ENCODE data around the gene FGF12. TPM values are rescaled to one million over a fixed set of nuclear protein-coding genes. Genes with fewer than 3 reads are reported as not detected.

FGF12 gene
- total RNA-seq, 2 experiments from 2014 or later: not detected

GRCh38 chr3:192216067-192216466 lies 511.3 kb downstream of the FGF12 start:
- Mint-ChIP-seq H3K9me3 (peaks cover 2% of the 10 kb centered on the region), H3K27ac (no peak overlapping the region), H3K36me3 (ENCODE audit: low read depth) (no peaks in the 10 kb centered on the region), H3K27me3 (no peaks in the 10 kb centered on the region), H3K4me3 (no peak overlapping the region), H3K4me1 (ENCODE audit: low read depth) (no peaks in the 10 kb centered on the region)
- ChIA-PET CTCF (no interaction called here), POLR2A (no interaction called here)
- ATAC-seq: no peak
- intact Hi-C loops (cut with micrococcal nuclease): no loop called here
- DNase-seq: no peak
- no peak for TF ChIP-seq CTCF (IDR thresholded peaks at IDR 0.05)

DNA sequence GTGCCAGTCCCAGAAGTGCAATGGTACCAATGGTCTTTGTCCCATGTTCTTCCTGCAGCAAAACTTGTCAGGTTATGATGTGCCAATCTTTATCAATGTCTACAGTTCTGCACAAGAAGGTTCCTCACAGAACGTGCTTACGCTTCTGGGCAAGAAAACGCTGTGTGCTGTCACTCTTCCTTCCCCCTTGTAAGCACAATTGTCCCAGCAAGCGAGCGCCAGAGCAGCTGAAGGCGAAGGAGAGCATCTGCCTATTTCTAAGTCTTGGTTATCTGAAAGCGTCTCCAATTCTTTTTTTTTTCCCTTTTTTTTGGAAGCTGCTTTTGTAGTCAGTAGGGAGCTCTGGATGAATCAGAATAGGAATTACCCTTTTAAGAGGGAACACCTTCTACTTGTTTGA lies 514.4 kb downstream of the FGF12 start:
- DNase-seq (no peak), ATAC-seq (no peak)
- ChIA-PET POLR2A (interaction anchor here (0.6 kb wide), 1 partner anchor 623 kb away, joined by 4 read pairs; no protein-coding TSS in a partner anchor), CTCF (no interaction called here)
- no peak overlapping the region for H3K4me3 Mint-ChIP-seq
- no peaks in the 10 kb centered on the region for H3K36me3 Mint-ChIP-seq (ENCODE audit: low read depth)
- TF ChIP-seq CTCF (IDR thresholded peaks at IDR 0.05): no peak
- no peaks in the 10 kb centered on the region for H3K27me3 Mint-ChIP-seq
- no peak overlapping the region for H3K27ac Mint-ChIP-seq
- intact Hi-C loops (cut with micrococcal nuclease): no loop called here
- no peaks in the 10 kb centered on the region for H3K9me3 Mint-ChIP-seq
- no peaks in the 10 kb centered on the region for H3K4me1 Mint-ChIP-seq (ENCODE audit: low read depth)

DNA sequence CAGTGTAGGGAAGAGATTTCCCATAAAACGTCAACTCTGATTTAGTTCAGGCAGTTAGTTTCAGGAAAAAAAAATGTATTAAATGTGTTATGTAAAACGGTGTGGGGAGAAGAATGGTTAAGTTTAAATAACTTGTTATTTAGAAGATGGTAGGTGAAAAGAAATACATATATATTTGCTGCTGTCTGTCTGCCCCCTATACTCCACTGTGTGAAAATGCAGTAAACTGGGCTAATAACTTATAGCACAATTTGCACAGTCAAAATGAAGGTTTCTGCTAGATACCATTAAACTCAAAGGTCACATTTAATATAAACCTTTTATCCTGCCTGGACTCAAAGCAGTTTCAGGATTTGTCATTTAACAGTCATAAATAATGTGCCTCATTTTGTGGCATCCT lies 515.0 kb downstream of the FGF12 start:
- intact Hi-C loops (cut with micrococcal nuclease): no loop called here
- Mint-ChIP-seq H3K27ac (no peak overlapping the region), H3K9me3 (no peaks in the 10 kb centered on the region), H3K27me3 (no peaks in the 10 kb centered on the region), H3K36me3 (ENCODE audit: low read depth) (no peaks in the 10 kb centered on the region), H3K4me3 (no peak overlapping the region), H3K4me1 (ENCODE audit: low read depth) (no peaks in the 10 kb centered on the region)
- ChIA-PET POLR2A (interaction anchor here (0.6 kb wide), 1 partner anchor 623 kb away, joined by 4 read pairs; no protein-coding TSS in a partner anchor), CTCF (no interaction called here)
- DNase-seq (no peak), ATAC-seq (no peak)
- TF ChIP-seq CTCF (IDR thresholded peaks at IDR 0.05): no peak

- ATAC-seq: no peak
- Mint-ChIP-seq H3K4me1 (ENCODE audit: low read depth) (no peaks in the 10 kb centered on the region), H3K4me3 (no peak overlapping the region), H3K36me3 (ENCODE audit: low read depth) (no peaks in the 10 kb centered on the region), H3K27me3 (no peaks in the 10 kb centered on the region), H3K9me3 (no peaks in the 10 kb centered on the region), H3K27ac (no peak overlapping the region)
- no peak for DNase-seq
- intact Hi-C loops (cut with micrococcal nuclease): no loop called here
- POLR2A ChIA-PET: no interaction called here
- TF ChIP-seq CTCF (IDR thresholded peaks at IDR 0.05): no peak
- CTCF ChIA-PET: no interaction called here
Measured at GRCh38 chr3:192207651-192208050, 519.7 kb downstream of the FGF12 start.

DNA sequence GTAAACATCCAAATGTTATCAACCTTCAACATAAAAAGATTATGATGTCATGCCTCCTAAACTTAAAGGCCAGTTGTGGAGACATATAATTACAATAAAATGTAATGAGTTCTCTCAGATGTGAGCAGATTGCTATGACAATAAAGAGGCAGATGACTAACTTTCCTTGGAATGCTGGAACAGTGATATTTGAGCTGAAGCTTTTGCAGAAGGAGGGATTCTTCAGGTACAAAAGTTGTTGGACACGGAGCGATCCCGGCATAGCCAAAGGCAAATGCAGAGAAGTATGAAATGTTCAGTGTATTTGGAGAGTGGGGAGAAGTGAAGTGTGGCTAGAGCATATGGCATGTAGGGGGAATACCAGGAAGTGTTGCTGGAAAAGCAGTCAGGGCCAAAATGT lies 520.1 kb downstream of the FGF12 start:
- Mint-ChIP-seq H3K27me3 (no peaks in the 10 kb centered on the region), H3K27ac (no peak overlapping the region), H3K4me1 (ENCODE audit: low read depth) (no peaks in the 10 kb centered on the region), H3K9me3 (no peaks in the 10 kb centered on the region), H3K4me3 (no peak overlapping the region), H3K36me3 (ENCODE audit: low read depth) (no peaks in the 10 kb centered on the region)
- ATAC-seq (no peak), DNase-seq (no peak)
- POLR2A ChIA-PET: no interaction called here
- CTCF ChIA-PET: no interaction called here
- intact Hi-C loops (cut with micrococcal nuclease): no loop called here
- no peak for TF ChIP-seq CTCF (IDR thresholded peaks at IDR 0.05)

All from activated CD8-positive, alpha-beta T cell treated with anti-CD3 and anti-CD28 coated beads for 36 hours (primary cell).